ENCODE measurements around the gene DHRS9.
A peak's percentile ranks its signal among the peaks of the same experiment; 100 is the strongest.

The DHRS9 gene

GRCh38 chr2:169093535-169093934, 24.2 kb downstream of the DHRS9 start:
- no peak for DNase-seq

GRCh38 chr2:169094676-169095075, 25.3 kb downstream of the DHRS9 start:
- DNase-seq = no peak

- no peak for DNase-seq
These were observed 26.3 kb downstream of the DHRS9 start for GRCh38 chr2:169095621-169096105.

- no peak for DNase-seq
These were observed 35.5 kb downstream of the DHRS9 start for GRCh38 chr2:169104848-169105247.

- DNase-seq = no peak
These were observed 36.1 kb downstream of the DHRS9 start for GRCh38 chr2:169105476-169105875.

DNA sequence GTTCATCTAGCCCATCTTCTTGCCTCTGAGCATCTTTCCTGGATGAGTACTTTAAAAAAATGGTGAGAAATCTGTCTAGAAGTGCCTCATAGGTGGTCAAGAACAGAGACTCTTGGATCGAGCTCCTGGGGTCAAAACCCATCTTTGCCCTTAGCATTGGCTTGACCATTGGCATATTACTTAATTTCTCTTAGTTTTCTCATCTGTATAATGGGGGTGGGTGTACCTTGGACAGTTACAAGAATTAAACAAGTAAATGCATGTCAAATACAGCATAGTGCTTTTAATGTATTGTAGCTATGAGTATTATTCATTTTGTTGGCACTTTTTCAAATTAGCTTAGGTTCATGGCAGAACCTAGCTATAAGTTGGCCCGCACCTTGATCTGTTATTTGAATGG, 36.8 kb downstream of the DHRS9 start:
- DNase-seq = no peak

DNA sequence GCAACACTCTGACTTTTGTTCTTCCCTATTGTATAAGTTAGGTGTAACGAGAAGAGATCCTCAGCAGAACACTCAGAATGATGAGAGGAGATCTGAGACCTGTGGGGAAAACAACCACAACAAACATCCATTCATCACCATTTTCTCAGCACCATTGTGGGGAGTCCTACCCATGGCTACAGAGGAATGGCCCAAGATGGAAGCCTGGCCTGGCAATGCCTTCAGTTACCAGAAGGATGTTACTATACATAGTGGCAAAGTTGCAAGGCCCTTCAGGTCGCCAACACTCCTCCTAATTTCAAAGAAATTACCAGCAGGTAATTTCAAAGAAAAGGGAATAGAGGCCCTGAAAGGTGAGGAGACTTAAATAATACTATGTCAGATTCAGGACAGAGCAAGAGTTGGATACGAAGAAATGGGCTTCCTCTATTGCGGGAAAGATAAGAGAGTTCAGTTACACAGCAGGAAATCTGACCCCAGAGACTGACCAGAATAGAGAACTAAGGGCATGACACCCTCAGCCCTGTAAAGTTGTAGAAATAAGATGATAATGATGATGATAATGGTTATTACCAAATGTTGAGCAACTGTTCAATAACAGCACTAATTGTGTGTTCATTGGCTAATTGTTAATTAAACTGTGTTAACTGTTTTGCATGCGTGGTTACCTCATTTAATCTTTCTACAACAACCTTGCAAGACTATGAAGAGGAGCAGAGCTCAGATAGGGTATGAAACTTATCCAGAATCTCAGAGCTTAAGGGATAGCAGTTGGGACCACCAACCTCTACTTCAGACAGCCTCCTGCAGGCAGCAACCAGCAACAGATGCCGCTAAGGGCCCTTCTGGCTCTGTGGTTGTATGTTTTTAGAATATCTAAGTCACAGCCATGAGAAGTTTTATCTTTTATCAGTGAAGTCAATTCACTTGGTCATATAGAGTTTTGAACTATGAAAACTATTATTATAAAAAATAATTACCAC, 37.5 kb downstream of the DHRS9 start:
- DNase-seq = no peak

DNA sequence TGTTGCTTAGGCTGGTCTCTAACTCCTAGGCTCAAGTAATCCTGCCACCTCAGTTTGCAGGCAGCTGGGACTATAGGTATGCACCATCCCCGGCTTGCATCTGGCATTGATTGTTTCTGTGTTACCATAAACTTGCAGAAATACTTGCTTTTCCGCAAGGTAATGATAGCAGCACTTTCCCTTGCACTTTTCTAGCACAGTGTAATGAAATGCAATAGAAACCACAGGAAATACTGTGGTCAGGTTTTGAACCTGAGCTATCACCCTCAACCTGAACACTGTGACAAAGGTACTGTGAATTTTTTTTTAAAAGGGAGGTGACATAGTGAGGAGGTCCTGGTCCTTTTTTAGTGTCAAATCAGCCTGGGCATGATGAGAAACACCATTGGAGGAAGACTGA, 38.3 kb downstream of the DHRS9 start:
- DNase-seq = no peak

DNA sequence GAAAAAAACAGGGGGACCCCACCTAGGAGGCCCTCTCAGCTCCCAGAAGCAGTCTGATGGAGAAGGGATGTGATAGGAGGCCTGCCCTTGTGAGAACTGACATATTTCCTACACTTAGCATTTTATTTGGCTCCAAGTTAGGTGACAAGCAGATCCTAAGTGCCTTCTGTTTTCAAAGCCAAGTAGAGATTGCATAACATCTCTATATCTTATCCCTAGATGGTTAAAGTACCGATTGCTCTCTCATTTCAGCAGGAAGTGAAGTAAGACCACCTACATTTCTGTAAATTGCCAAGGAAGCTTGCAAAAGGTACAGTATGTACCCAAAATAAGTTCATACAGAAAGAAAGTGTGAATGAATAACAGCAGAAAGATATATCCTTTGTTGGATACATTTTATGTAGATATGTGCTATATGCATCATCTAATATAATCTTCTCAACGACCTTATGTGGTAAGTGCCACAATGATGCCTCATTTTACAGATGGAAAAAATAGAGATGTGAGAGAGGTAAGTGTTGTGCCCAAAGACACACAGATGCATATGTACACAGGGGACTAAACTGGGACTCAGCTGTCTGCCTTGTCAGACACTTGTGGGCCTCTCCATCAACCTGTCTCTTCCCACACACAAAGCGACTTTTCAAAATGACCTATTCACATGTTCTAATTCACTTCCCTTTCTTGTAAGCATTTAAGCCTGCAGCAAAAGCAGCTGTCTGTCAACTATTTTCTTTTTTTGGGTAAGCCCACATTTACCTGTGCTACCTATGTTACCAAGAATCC, 38.9 kb downstream of the DHRS9 start:
- no peak for DNase-seq

- peak in 48 of 56 donors; percentile 10 to 88 (median 60) for DNase-seq
These were observed 40.4 kb downstream of the DHRS9 start for GRCh38 chr2:169109502-169110409.

GRCh38 chr2:169110419-169110818, 41.1 kb downstream of the DHRS9 start:
- DNase-seq = peak in 4 of 56 donors; percentile 3 to 13 (median 4)

- DNase-seq = no peak
These were observed 41.6 kb downstream of the DHRS9 start for GRCh38 chr2:169110916-169111315.

DNA sequence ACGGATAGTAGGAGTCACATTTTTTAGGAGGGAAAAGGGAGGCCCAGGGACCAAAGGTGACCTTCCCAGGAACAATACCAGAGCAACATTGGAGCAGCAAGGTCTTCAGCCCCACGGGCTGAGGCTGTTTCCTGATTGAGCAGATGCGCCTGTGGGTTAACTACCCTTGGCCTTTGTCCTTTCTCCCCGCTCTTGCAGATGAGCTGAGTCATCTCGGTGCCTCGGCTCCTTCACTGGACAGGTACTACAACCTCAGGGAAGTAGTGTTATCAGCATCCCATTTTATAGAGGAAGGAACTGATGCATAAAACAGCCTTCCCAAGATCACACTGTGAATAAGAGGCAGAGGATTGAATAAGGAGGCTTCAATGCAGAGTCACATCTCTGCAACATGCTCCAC, 43.5 kb downstream of the DHRS9 start:
- no peak for DNase-seq

GRCh38 chr2:169114056-169114455, 44.7 kb downstream of the DHRS9 start:
- no peak for DNase-seq

- DNase-seq = no peak
These were observed 47.0 kb downstream of the DHRS9 start for GRCh38 chr2:169116327-169116726.

DNA sequence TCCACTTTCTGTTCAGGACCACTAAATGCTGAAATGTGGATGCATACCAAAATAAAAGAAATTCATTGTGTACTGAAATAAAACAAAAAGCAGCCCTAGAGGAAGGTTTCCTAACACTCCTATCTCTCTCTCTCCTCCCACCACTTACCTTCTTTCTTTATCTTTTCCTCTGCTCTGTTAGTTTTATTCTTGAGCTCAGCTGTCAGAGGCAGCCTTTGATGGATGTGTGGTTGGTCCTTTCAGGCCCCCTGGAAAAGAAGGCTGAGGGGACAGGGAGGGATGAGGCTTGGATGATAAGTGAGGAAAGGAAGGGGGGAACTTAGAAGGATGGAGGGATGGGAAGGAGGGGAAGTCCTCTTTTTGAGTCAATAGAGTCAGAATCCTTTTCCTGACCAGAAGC, 47.6 kb downstream of the DHRS9 start:
- DNase-seq = no peak

DNA sequence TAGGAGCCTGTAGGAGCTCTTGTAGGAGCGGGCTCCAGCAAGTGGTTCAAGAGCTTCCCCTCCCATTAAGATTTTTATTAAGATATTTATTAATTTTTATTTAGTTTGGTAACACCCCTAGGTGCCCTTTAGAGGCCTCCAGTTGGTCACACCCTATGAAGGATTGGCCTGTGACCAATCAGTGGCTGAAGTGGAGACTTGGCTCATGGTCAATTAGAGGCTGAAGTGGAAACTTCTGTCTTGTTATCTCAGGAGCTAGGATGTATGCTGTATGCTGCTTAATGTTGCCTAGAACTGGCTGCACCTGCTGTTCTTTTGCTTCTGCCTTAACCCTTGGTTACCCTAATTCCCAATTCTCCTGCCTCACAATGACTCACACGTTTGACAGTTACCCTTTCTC, 48.7 kb downstream of the DHRS9 start:
- no peak for DNase-seq

DNA sequence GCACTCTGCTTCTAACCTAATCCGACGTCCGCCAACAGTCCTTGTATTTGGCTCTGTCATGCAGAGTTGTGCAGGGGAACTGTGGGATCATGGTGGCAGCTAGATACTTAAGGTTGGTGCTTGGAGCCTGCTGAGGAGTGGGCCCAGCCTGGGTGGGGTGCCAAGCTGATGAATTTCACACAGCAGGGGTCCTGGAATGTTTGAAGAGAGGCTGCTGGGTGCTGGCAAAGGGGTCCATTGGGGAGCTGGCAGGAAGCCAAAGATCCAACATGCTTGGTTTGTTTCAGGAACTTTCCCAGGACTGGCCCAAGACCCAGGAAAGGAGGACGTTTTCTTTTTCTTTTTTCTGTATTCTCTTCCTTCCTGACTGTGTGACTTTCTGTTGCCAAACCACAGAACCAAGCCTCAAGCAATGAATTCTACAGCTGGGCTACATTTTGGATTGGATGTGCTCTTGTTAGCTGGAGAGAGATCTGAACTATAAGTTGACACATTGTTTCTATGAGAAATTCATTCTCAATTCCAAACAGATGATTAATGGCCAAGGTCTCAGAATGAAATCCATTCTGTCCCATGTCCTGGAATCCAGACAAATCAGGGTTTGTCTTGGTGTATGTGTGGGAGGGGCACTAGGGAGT, 49.9 kb downstream of the DHRS9 start:
- DNase-seq = no peak

- no peak for DNase-seq
These were observed 50.5 kb downstream of the DHRS9 start for GRCh38 chr2:169119851-169120250.

GRCh38 chr2:169129703-169130243, 60.4 kb downstream of the DHRS9 start:
- DNase-seq = no peak

Data from nucleus accumbens (tissue), 56 donors.